ENCODE data around the gene NR2C2. TPM values are rescaled to one million over a fixed set of nuclear protein-coding genes. Genes with fewer than 3 reads are reported as not detected.
"Not testable (repeated sequence)": the region's sequence is repeated elsewhere in the genome, so short reads cannot be mapped to it uniquely, and the experiment has no call there.

The NR2C2 gene
- 23.5 TPM for total RNA-seq

DNA sequence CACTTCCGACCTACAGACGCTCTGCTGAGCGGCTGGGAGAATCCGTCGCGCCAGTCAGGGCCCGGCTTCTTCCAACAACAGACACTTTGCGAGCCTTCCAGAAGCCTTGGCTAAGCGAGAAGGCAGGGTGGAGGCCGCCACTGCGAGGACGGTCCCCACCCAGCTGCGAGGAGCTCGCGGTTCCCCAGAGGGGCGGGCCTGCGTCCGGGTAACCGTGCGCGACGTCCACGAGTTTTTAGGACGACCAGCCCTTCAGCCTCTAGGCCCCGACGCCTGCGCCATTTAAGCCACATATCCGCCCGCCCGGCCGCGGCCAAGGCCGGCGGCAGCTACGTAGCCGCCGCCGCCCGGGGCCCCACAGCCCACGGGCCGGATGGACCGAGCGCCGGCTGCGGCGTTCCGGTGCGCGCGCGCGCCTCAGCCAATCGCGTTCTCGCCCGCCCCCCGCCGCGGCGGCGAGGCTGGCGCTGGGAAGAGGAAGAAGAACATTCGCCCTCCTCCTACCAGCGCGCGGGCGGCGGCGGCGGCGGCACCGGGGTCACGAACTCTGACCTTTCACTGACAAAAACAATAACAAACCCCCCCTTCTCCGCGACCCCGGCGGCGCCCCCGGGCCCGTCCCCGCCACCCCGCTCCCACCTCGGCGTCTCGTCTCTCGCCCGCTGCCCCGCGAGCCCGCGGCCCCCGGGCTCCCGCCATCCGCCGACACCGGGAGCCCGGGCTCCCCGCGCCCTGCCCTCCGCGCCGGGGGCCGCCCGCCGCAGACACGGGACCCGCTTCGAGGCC is at the start of gene NR2C2:
Gene NR2C2 (plus strand): TSS at position 484 of the 786 bp plus-strand sequence. CDS start 56,332 bp downstream, outside the sequence.
- intact Hi-C loops (cut with DNase I), result loop anchor here (2.0 to 10.0 kb wide), 4 partner anchors 118 to 545 kb away; partner anchors contain the start of genes MRPS25, RBSN and SLC6A6
- Histone ChIP-seq H3K27ac (peak within 1 kb of the TSS; percentile 97 to 98), H3K4me1 (peaks cover 0 to 24% of the 10 kb centered on the region in 2 donors), H3K4me3 (peak within 1 kb of the TSS; percentile 85 to 96), H3K27me3 (no peaks in the 10 kb centered on the region), H3K36me3 (peaks cover 19 to 28% of the 10 kb centered on the region in 2 donors), H3K9me3 (no peaks in the 10 kb centered on the region)
- TF ChIP-seq CTCF (IDR thresholded peaks at IDR 0.05), result peak in 1 of 3 experiments; percentile 12
- peak; percentile 65 to 93 for DNase-seq (ENCODE audit: low spot score in 2 of 2)

DNA sequence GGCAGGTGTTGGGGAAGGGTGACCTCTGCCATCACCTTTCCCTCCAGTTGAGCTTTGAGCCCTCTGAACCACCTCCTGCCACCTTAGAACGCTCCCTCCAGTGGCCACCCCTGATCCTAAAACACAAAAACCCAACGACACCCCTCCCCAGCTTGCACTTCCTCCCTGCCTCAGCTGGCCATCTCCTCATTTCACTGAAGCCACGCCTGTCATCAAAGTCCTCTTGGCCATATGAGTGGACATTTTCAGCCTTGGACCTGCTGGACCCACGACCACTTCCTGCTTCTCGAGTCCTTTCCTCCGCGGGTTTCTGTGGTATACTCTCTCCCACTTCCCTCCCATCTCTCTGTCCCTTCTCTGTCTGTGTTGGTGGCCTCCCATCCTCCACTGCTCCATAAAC is 48.5 kb upstream of the NR2C2 start:
- no peak overlapping the region for H3K4me3 ChIP-seq
- H3K4me1 ChIP-seq, result no peaks in the 10 kb centered on the region
- TF ChIP-seq CTCF (IDR thresholded peaks at IDR 0.05), result no peak
- H3K36me3 ChIP-seq, result peaks cover 4 to 7% of the 10 kb centered on the region in 2 donors
- H3K27ac ChIP-seq, result no peak overlapping the region
- H3K27me3 ChIP-seq, result no peaks in the 10 kb centered on the region
- DNase-seq (ENCODE audit: low spot score in 2 of 2), result no peak
- H3K9me3 ChIP-seq, result no peaks in the 10 kb centered on the region
- intact Hi-C loops (cut with DNase I), result no loop called here

- intact Hi-C loops (cut with DNase I), result no loop called here
- no peak for TF ChIP-seq CTCF (IDR thresholded peaks at IDR 0.05)
- no peak overlapping the region for H3K4me3 ChIP-seq
- H3K9me3 ChIP-seq, result no peaks in the 10 kb centered on the region
- peaks cover 4 to 7% of the 10 kb centered on the region in 2 donors for H3K36me3 ChIP-seq
- no peaks in the 10 kb centered on the region for H3K4me1 ChIP-seq
- no peak for DNase-seq (ENCODE audit: low spot score in 2 of 2)
- no peaks in the 10 kb centered on the region for H3K27me3 ChIP-seq
- H3K27ac ChIP-seq, result no peak overlapping the region
These were observed 47.3 kb upstream of the NR2C2 start for GRCh38 chr3:14899993-14900618.

- TF ChIP-seq CTCF (IDR thresholded peaks at IDR 0.05), result no peak
- no peaks in the 10 kb centered on the region for H3K27me3 ChIP-seq
- H3K4me3 ChIP-seq, result no peak overlapping the region
- intact Hi-C loops (cut with DNase I), result no loop called here
- peaks cover 4 to 7% of the 10 kb centered on the region in 2 donors for H3K36me3 ChIP-seq
- no peaks in the 10 kb centered on the region for H3K9me3 ChIP-seq
- no peak overlapping the region for H3K27ac ChIP-seq
- no peaks in the 10 kb centered on the region for H3K4me1 ChIP-seq
- no peak for DNase-seq (ENCODE audit: low spot score in 2 of 2)
These were observed 46.2 kb upstream of the NR2C2 start for GRCh38 chr3:14900881-14901873.

GRCh38 chr3:14902719-14903118 is 44.7 kb upstream of the NR2C2 start:
- Histone ChIP-seq H3K27ac (no peak overlapping the region), H3K27me3 (no peaks in the 10 kb centered on the region), H3K36me3 (peaks cover 3 to 7% of the 10 kb centered on the region in 2 donors), H3K9me3 (no peaks in the 10 kb centered on the region), H3K4me3 (no peak overlapping the region), H3K4me1 (no peaks in the 10 kb centered on the region)
- no peak for TF ChIP-seq CTCF (IDR thresholded peaks at IDR 0.05)
- intact Hi-C loops (cut with DNase I), result no loop called here
- DNase-seq (ENCODE audit: low spot score in 2 of 2), result no peak

DNA sequence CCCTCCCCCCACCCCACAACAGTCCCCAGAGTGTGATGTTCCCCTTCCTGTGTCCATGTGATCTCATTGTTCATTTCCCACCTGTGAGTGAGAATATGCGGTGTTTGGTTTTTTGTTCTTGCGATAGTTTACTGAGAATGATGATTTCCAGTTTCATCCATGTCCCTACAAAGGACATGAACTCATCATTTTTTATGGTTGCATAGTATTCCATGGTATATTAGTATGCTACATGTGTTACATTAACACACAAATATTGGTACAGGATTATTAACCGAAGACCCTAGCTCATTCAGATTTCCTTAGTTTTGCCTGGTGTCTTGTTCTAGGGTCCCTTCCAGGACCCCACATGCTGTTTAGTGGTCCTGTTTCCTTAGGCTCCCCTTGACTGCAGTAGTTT is 43.9 kb upstream of the NR2C2 start:
- H3K27me3 ChIP-seq; intact Hi-C loops (cut with DNase I); H3K9me3 ChIP-seq; H3K4me1 ChIP-seq; H3K4me3 ChIP-seq; H3K27ac ChIP-seq; H3K36me3 ChIP-seq; DNase-seq (ENCODE audit: low spot score in 2 of 2): not testable (repeated sequence)

All from ascending aorta (tissue), 2 donors.